Ascending aorta (tissue), 2 donors: ENCODE results near the gene IER5. TPM values are rescaled to one million over a fixed set of nuclear protein-coding genes. Genes with fewer than 3 reads are reported as not detected.

Source experiments
- DNase-seq, 2 donors: peaks; one replicate each; pipeline ENCODE4 v3.0.0-alpha.2; 2019; ENCODE audit warnings: low spot score in 2 of 2
- H3K27ac ChIP-seq, 2 donors: fragments of 200-600 bp; sonication (generic); one replicate each; pipeline ENCODE4 v1.5.1; 2016 to 2017; ENCODE audit warnings: mild to moderate bottlenecking in 1 of 2
- H3K27me3 ChIP-seq: fragments of 200-600 bp; sonication (generic); one replicate; pipeline ENCODE4 v1.5.1; 2017
- H3K36me3 ChIP-seq, 2 donors: fragments of 200-600 bp; sonication (generic); one replicate each; pipeline ENCODE4 v1.5.1; 2016
- H3K4me1 ChIP-seq, 2 donors: fragments of 200-600 bp; sonication (generic); one replicate each; pipeline ENCODE4 v1.5.1; 2016 to 2017; ENCODE audit warnings: mild to moderate bottlenecking in 1 of 2
- H3K4me3 ChIP-seq, 2 donors: fragments of 200-600 bp; sonication (generic); one replicate each; pipeline ENCODE4 v1.5.1; 2016 to 2017; ENCODE audit warnings: mild to moderate bottlenecking in 1 of 2
- H3K9me3 ChIP-seq, 2 donors: fragments of 200-600 bp; sonication (generic); one replicate each; pipeline ENCODE4 v1.5.1; 2016
- CTCF ChIP-seq, 3 experiments: fragments of 200-600 bp in 2 of 3; fragments of 450-650 bp in 1 of 3; sonication (generic) in 2 of 3; IDR thresholded peaks; one replicate each; pipeline ENCODE4 v1.5.1; 2016 to 2019; ENCODE audit warnings: antibody characterized with exemption in 3 of 3, mild to moderate bottlenecking in 1 of 3, moderate library complexity in 1 of 3
- intact Hi-C: fragments of 100-400 bp; cut with DNase I; formaldehyde crosslinking; loops from one replicate; pipeline ENCODE4 v1.15.1; 2023
- total RNA-seq: library from RNA; depleted of rRNA; stranded (reverse); fragments of >200 nt; gene quantifications from one replicate; pipeline ENCODE4 v1.1.0, GENCODE V29; 2016

Gene IER5
- total RNA-seq, 1 donor from 2014 or later: 47.9 TPM

- H3K36me3 ChIP-seq: no peaks in the 10 kb centered on the region
- TF ChIP-seq CTCF (IDR thresholded peaks at IDR 0.05): no peak
- H3K4me3 ChIP-seq: no peak overlapping the region
- intact Hi-C loops: no loop called here
- H3K27ac ChIP-seq: no peak overlapping the region
- no peaks in the 10 kb centered on the region for H3K27me3 ChIP-seq
- DNase-seq: no peak
- H3K4me1 ChIP-seq: no peaks in the 10 kb centered on the region
- H3K9me3 ChIP-seq: no peaks in the 10 kb centered on the region
Observed at GRCh38 chr1:181119093-181119989, 30.8 kb downstream of the IER5 start.

DNA sequence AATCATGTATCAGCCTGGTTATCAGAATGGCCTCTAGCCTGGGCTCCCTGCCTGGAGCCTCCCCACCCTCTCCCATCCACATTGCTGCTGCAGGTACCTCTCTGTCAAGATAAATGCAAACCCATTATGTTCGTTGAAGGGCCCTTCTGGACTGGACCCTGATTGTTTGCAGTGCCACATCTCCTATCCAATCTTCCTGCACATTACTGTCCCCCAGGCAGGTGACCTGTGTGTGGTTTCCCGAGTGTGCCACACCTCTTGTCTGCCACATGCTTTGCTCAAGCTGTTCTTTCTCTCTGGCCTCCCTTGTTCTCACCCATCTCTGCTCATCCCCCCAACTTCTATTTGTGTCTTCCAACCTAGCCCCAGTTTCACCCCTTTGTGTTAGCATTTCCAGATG lies 32.4 kb downstream of the IER5 start:
- no peak for TF ChIP-seq CTCF (IDR thresholded peaks at IDR 0.05)
- no peak overlapping the region for H3K4me3 ChIP-seq
- no peaks in the 10 kb centered on the region for H3K27me3 ChIP-seq
- no peak for DNase-seq
- no peaks in the 10 kb centered on the region for H3K36me3 ChIP-seq
- no peaks in the 10 kb centered on the region for H3K9me3 ChIP-seq
- intact Hi-C loops: no loop called here
- H3K4me1 ChIP-seq: no peaks in the 10 kb centered on the region
- no peak overlapping the region for H3K27ac ChIP-seq

DNA sequence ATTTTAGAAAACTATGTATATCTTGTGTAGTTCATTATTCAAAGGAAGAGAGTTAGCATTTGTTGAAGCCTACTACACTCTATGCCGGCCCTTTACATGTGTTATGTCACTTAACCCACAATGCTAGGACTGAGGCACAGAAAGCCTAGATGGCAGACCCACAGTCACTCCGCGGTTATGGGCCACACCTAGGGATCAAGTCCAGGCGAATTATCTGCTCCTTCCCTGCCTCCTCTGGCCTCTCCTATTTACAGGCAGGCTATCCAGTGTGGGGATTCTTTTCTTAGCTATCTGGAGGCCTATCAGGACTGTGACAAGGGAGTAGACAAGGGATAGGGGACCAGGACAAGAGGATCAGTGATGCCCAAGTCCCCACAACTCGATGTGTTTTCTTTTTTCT lies 33.0 kb downstream of the IER5 start:
- no peaks in the 10 kb centered on the region for H3K27me3 ChIP-seq
- intact Hi-C loops: no loop called here
- H3K27ac ChIP-seq: no peak overlapping the region
- H3K4me3 ChIP-seq: no peak overlapping the region
- no peak for DNase-seq
- no peaks in the 10 kb centered on the region for H3K9me3 ChIP-seq
- no peaks in the 10 kb centered on the region for H3K4me1 ChIP-seq
- no peak for TF ChIP-seq CTCF (IDR thresholded peaks at IDR 0.05)
- no peaks in the 10 kb centered on the region for H3K36me3 ChIP-seq

GRCh38 chr1:181122222-181122621 lies 33.7 kb downstream of the IER5 start:
- Histone ChIP-seq H3K4me1 (no peaks in the 10 kb centered on the region), H3K27me3 (no peaks in the 10 kb centered on the region), H3K27ac (no peak overlapping the region), H3K9me3 (no peaks in the 10 kb centered on the region), H3K36me3 (no peaks in the 10 kb centered on the region), H3K4me3 (no peak overlapping the region)
- no peak for TF ChIP-seq CTCF (IDR thresholded peaks at IDR 0.05)
- no peak for DNase-seq
- intact Hi-C loops: no loop called here

GRCh38 chr1:181123173-181123572 lies 34.7 kb downstream of the IER5 start:
- no peak for TF ChIP-seq CTCF (IDR thresholded peaks at IDR 0.05)
- H3K4me3 ChIP-seq: no peak overlapping the region
- DNase-seq: no peak
- intact Hi-C loops: no loop called here
- H3K9me3 ChIP-seq: no peaks in the 10 kb centered on the region
- no peaks in the 10 kb centered on the region for H3K4me1 ChIP-seq
- no peaks in the 10 kb centered on the region for H3K27me3 ChIP-seq
- H3K36me3 ChIP-seq: no peaks in the 10 kb centered on the region
- H3K27ac ChIP-seq: no peak overlapping the region
